ENCODE measurements around the gene ARHGAP9.

The ARHGAP9 gene

DNA sequence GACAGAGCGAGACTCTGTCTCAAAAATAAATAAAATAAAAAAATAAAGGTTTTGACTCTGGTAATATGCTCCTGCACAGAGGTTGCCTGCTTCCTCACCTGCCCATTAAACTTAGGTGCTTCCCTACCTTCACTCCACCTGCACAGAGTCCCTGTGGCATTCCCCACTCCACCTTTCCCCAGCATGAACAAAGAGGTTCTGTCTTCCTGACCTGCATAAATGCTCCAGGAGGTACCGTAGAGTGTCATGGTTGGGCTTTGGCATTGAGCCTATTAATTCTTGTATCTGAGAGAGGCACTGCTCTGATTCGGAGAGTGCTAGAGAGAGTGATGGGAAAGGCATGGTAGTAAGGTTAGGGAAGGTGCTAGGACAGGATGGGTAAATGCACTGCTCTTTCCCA, 6.3 kb downstream of the ARHGAP9 start:
- Histone ChIP-seq H3K27me3 (ENCODE audit: low read length) (no peaks in the 10 kb centered on the region), H3K4me3 (ENCODE audit: insufficient read depth, low read length, poor library complexity, severe bottlenecking) (no peak overlapping the region), H3K79me2 (ENCODE audit: insufficient read depth, low read length) (no peaks in the 10 kb centered on the region), H3K9ac (ENCODE audit: low read length) (no peak overlapping the region), H2AFZ (ENCODE audit: low read depth, low read length, severe bottlenecking) (no peak overlapping the region), H4K20me1 (ENCODE audit: low read depth, low read length) (no peaks in the 10 kb centered on the region), H3K9me3 (ENCODE audit: insufficient read depth, low read length) (no peaks in the 10 kb centered on the region), H3K27ac (ENCODE audit: low read depth, low read length) (no peak overlapping the region), H3K36me3 (ENCODE audit: low read length) (no peaks in the 10 kb centered on the region), H3K9me2 (replicated peaks; ENCODE audit: insufficient read depth, low read length) (no peaks in the 10 kb centered on the region), H3F3A (ENCODE audit: insufficient read depth) (0 out of 2 replicates have a peak, but pooled peaks cover 6% of the 10 kb centered on the region), H3K4me2 (ENCODE audit: low read depth, low read length, poor library complexity, severe bottlenecking) (no peak overlapping the region)
- TF ChIP-seq, protein P1, sequence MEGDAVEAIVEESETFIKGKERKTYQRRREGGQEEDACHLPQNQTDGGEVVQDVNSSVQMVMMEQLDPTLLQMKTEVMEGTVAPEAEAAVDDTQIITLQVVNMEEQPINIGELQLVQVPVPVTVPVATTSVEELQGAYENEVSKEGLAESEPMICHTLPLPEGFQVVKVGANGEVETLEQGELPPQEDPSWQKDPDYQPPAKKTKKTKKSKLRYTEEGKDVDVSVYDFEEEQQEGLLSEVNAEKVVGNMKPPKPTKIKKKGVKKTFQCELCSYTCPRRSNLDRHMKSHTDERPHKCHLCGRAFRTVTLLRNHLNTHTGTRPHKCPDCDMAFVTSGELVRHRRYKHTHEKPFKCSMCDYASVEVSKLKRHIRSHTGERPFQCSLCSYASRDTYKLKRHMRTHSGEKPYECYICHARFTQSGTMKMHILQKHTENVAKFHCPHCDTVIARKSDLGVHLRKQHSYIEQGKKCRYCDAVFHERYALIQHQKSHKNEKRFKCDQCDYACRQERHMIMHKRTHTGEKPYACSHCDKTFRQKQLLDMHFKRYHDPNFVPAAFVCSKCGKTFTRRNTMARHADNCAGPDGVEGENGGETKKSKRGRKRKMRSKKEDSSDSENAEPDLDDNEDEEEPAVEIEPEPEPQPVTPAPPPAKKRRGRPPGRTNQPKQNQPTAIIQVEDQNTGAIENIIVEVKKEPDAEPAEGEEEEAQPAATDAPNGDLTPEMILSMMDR (IDR thresholded peaks at IDR 0.05; ENCODE audit: insufficient read depth, low read length, poor library complexity, severe bottlenecking) = no peak
- TF ChIP-seq EZH2phosphoT487 (conservative IDR thresholded peaks at IDR 0.05; ENCODE audit: low read length) = no peak

DNA sequence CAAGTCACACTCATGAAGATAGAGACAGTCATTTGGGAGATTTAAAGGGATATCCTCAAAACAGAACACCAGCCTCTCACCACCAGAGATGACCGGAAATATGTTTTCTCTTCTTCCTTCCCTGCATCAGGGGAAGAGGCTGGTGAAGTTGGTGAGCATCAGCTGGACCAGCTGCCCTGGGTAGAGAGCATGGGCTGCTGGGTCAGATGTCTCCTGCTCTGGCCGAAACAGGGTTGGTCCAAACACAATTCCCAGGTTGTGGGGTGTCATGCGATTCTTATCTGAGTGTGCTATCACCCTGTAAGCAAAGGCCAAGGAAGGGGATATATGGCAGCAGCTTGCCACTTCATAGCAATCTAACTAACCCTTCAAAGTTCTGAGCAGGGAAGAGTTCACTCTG, 7.3 kb downstream of the ARHGAP9 start:
- no peak overlapping the region for H3K27ac ChIP-seq (ENCODE audit: low read depth, low read length)
- H3K9me3 ChIP-seq (ENCODE audit: insufficient read depth, low read length) = no peaks in the 10 kb centered on the region
- TF ChIP-seq EZH2phosphoT487 (conservative IDR thresholded peaks at IDR 0.05; ENCODE audit: low read length) = no peak
- TF ChIP-seq, protein P1 (IDR thresholded peaks at IDR 0.05; ENCODE audit: insufficient read depth, low read length, poor library complexity, severe bottlenecking) = no peak
- no peak overlapping the region for H3K4me3 ChIP-seq (ENCODE audit: insufficient read depth, low read length, poor library complexity, severe bottlenecking)
- no peaks in the 10 kb centered on the region for H3F3A ChIP-seq (ENCODE audit: insufficient read depth)
- H3K27me3 ChIP-seq (ENCODE audit: low read length) = no peaks in the 10 kb centered on the region
- no peaks in the 10 kb centered on the region for H3K79me2 ChIP-seq (ENCODE audit: insufficient read depth, low read length)
- H3K4me2 ChIP-seq (ENCODE audit: low read depth, low read length, poor library complexity, severe bottlenecking) = no peak overlapping the region
- no peaks in the 10 kb centered on the region for H3K36me3 ChIP-seq (ENCODE audit: low read length)
- no peaks in the 10 kb centered on the region for H3K9me2 ChIP-seq (replicated peaks; ENCODE audit: insufficient read depth, low read length)
- no peak overlapping the region for H3K9ac ChIP-seq (ENCODE audit: low read length)
- no peak overlapping the region for H2AFZ ChIP-seq (ENCODE audit: low read depth, low read length, severe bottlenecking)
- no peaks in the 10 kb centered on the region for H4K20me1 ChIP-seq (ENCODE audit: low read depth, low read length)

DNA sequence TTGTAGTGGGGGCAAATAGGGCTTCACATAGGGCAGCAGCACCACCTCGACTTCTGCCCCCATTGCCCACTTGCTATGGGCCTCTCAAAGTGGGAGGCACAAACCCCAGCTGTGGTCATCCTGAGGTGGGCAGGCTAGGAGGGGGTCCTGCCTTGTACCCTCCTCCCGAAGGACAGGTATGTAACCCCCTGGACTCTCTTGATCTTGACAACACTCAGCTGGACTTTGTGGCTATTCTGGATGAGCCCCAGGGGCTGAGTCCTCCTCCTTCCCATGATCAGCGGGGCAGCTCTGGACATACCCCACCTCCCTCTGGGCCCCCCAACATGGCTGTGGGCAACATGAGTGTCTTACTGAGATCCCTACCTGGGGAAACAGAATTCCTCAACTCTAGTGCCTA, 8.0 kb downstream of the ARHGAP9 start:
- TF ChIP-seq EZH2phosphoT487 (conservative IDR thresholded peaks at IDR 0.05; ENCODE audit: low read length) = no peak
- TF ChIP-seq, protein P1 (IDR thresholded peaks at IDR 0.05; ENCODE audit: insufficient read depth, low read length, poor library complexity, severe bottlenecking) = no peak
- H3K4me3 ChIP-seq (ENCODE audit: insufficient read depth, low read length, poor library complexity, severe bottlenecking) = no peak overlapping the region
- no peaks in the 10 kb centered on the region for H4K20me1 ChIP-seq (ENCODE audit: low read depth, low read length)
- no peak overlapping the region for H3K9ac ChIP-seq (ENCODE audit: low read length)
- H3K9me2 ChIP-seq (replicated peaks; ENCODE audit: insufficient read depth, low read length) = no peaks in the 10 kb centered on the region
- no peak overlapping the region for H3K4me2 ChIP-seq (ENCODE audit: low read depth, low read length, poor library complexity, severe bottlenecking)
- no peak overlapping the region for H3K27ac ChIP-seq (ENCODE audit: low read depth, low read length)
- no peaks in the 10 kb centered on the region for H3K9me3 ChIP-seq (ENCODE audit: insufficient read depth, low read length)
- no peaks in the 10 kb centered on the region for H3F3A ChIP-seq (ENCODE audit: insufficient read depth)
- no peak overlapping the region for H2AFZ ChIP-seq (ENCODE audit: low read depth, low read length, severe bottlenecking)
- no peaks in the 10 kb centered on the region for H3K79me2 ChIP-seq (ENCODE audit: insufficient read depth, low read length)
- no peaks in the 10 kb centered on the region for H3K36me3 ChIP-seq (ENCODE audit: low read length)
- no peaks in the 10 kb centered on the region for H3K27me3 ChIP-seq (ENCODE audit: low read length)

All from SU-DHL-6 (cell line).